MCF 10A (cell line): Measurements from ENCODE around the gene WWOX. TPM values are rescaled to one million over a fixed set of nuclear protein-coding genes. Genes with fewer than 3 reads are reported as not detected.
A peak's percentile ranks its signal among the peaks of the same experiment; 100 is the strongest.

ENCODE experiments used
- BruUV-seq: library from RNA; stranded (reverse); fragments of 400-500 nt; replicated peaks from 2 replicates; lab custom pipeline; 2021; lab: Mats Ljungman, UMichigan
- CTCF ChIA-PET: fragments of 300-600 bp; sonication (Branson Sonifier 250); formaldehyde crosslinking; extraction: SDS; loops from one replicate; lab custom pipeline; 2021; ENCODE audit warnings: antibody characterized with exemption, inconsistent platforms; lab: Yijun Ruan, JAX
- POLR2A ChIA-PET: fragments of 300-600, 350-650 bp; sonication (Branson Sonifier 250); formaldehyde crosslinking; extraction: SDS; loops from one replicate; lab custom pipeline; 2020; ENCODE audit warnings: antibody characterized with exemption, inconsistent platforms; lab: Yijun Ruan, JAX
- DNase-seq: peaks from one replicate; pipeline ENCODE4 v3.0.0-alpha.2; 2018; ENCODE audit not compliant: unreplicated experiment
- H3K27ac Mint-ChIP-seq: one replicate; pipeline ENCODE4 v1.8.0; 2022; ENCODE audit warnings: mild to moderate bottlenecking, low read depth, mixed read lengths; ENCODE audit not compliant: unreplicated experiment
- H3K27me3 Mint-ChIP-seq: one replicate; pipeline ENCODE4 v1.8.0; 2022; ENCODE audit warnings: mixed read lengths; ENCODE audit not compliant: insufficient read depth, unreplicated experiment
- H3K36me3 Mint-ChIP-seq: one replicate; pipeline ENCODE4 v1.8.0; 2022; ENCODE audit warnings: mild to moderate bottlenecking, moderate library complexity, mixed read lengths; ENCODE audit not compliant: insufficient read depth, unreplicated experiment
- H3K4me1 Mint-ChIP-seq: one replicate; pipeline ENCODE4 v1.8.0; 2022; ENCODE audit warnings: mixed read lengths; ENCODE audit not compliant: insufficient read depth, unreplicated experiment
- H3K4me3 Mint-ChIP-seq: one replicate; pipeline ENCODE4 v1.8.0; 2022; ENCODE audit warnings: mild to moderate bottlenecking, moderate library complexity, mixed read lengths; ENCODE audit not compliant: unreplicated experiment
- H3K9me3 Mint-ChIP-seq: one replicate; pipeline ENCODE4 v1.8.0; 2022; ENCODE audit warnings: mixed read lengths; ENCODE audit not compliant: unreplicated experiment
- CTCF ChIP-seq: fragments of 200-600 bp; IDR thresholded peaks from one replicate; pipeline ENCODE4 v1.8.0; 2022; ENCODE audit warnings: antibody characterized with exemption, mild to moderate bottlenecking; ENCODE audit not compliant: unreplicated experiment
- intact Hi-C: fragments of 100-400 bp; cut with micrococcal nuclease; formaldehyde crosslinking; loops from 2 replicates; pipeline ENCODE4 v1.14.1; 2022
- total RNA-seq: library from RNA; stranded (reverse); gene quantifications from 2 replicates; pipeline ENCODE4 v1.2.3, GENCODE V29; 2022

WWOX gene
- total RNA-seq, 1 experiment from 2014 or later = 18.1 TPM

GRCh38 chr16:78663690-78664089, 564.2 kb downstream of the WWOX start:
- H3K4me1 Mint-ChIP-seq = no peaks in the 10 kb centered on the region
- no peak overlapping the region for H3K27ac Mint-ChIP-seq
- no peaks in the 10 kb centered on the region for H3K9me3 Mint-ChIP-seq
- BruUV-seq = no TSS peak
- ChIA-PET CTCF (interaction anchor here (0.6 kb wide), 1 partner anchor 16 kb away, joined by 4 read pairs; no protein-coding TSS in a partner anchor), POLR2A (no interaction called here)
- no peaks in the 10 kb centered on the region for H3K27me3 Mint-ChIP-seq
- TF ChIP-seq CTCF = no peak
- DNase-seq = no peak
- intact Hi-C loops = no loop called here
- H3K36me3 Mint-ChIP-seq = no peaks in the 10 kb centered on the region
- H3K4me3 Mint-ChIP-seq = no peak overlapping the region

- ChIA-PET CTCF (interaction anchor here (0.6 kb wide), 2 partner anchors 48 to 428 kb away, joined by 3 read pairs; no protein-coding TSS in a partner anchor), POLR2A (no interaction called here)
- no peak overlapping the region for H3K27ac Mint-ChIP-seq
- no peak for TF ChIP-seq CTCF
- H3K9me3 Mint-ChIP-seq = no peaks in the 10 kb centered on the region
- H3K4me1 Mint-ChIP-seq = peaks cover 4% of the 10 kb centered on the region
- H3K36me3 Mint-ChIP-seq = no peaks in the 10 kb centered on the region
- no peaks in the 10 kb centered on the region for H3K27me3 Mint-ChIP-seq
- DNase-seq = peak; percentile 19
- BruUV-seq = no TSS peak
- H3K4me3 Mint-ChIP-seq = no peak overlapping the region
- intact Hi-C loops = no loop called here
Observed at GRCh38 chr16:78664811-78665772, 565.6 kb downstream of the WWOX start.

GRCh38 chr16:78666318-78666717, 566.9 kb downstream of the WWOX start:
- Mint-ChIP-seq H3K9me3 (no peaks in the 10 kb centered on the region), H3K36me3 (no peaks in the 10 kb centered on the region), H3K27me3 (no peaks in the 10 kb centered on the region), H3K4me3 (no peak overlapping the region), H3K27ac (no peak overlapping the region), H3K4me1 (peaks cover 13% of the 10 kb centered on the region)
- BruUV-seq = no TSS peak
- POLR2A ChIA-PET = no interaction called here
- intact Hi-C loops = no loop called here
- CTCF ChIA-PET = no interaction called here
- DNase-seq = no peak
- TF ChIP-seq CTCF = no peak

- no peaks in the 10 kb centered on the region for H3K27me3 Mint-ChIP-seq
- peaks cover 13% of the 10 kb centered on the region for H3K4me1 Mint-ChIP-seq
- no peak overlapping the region for H3K27ac Mint-ChIP-seq
- no peak overlapping the region for H3K4me3 Mint-ChIP-seq
- H3K9me3 Mint-ChIP-seq = no peaks in the 10 kb centered on the region
- intact Hi-C loops = no loop called here
- ChIA-PET POLR2A (interaction anchor here (0.7 kb wide), 1 partner anchor 17 kb away, joined by 3 read pairs; no protein-coding TSS in a partner anchor), CTCF (interaction anchor here (1.1 kb wide), 1 partner anchor 16 kb away, joined by 3 read pairs; no protein-coding TSS in a partner anchor)
- no peak for DNase-seq
- TF ChIP-seq CTCF = no peak
- H3K36me3 Mint-ChIP-seq = no peaks in the 10 kb centered on the region
- no TSS peak for BruUV-seq
Observed at GRCh38 chr16:78667675-78668074, 568.2 kb downstream of the WWOX start.
